ENCODE measurements around the gene AQP12A. TPM values are rescaled to one million over a fixed set of nuclear protein-coding genes. Genes with fewer than 3 reads are reported as not detected.
"Not testable (repeated sequence)": the region's sequence is repeated elsewhere in the genome, so short reads cannot be mapped to it uniquely, and the experiment has no call there.

The AQP12A gene
- total RNA-seq, 1 donor from 2014 or later: not detected

GRCh38 chr2:240648155-240648649 lies 43.5 kb upstream of the AQP12A start:
- DNase-seq (ENCODE audit: low spot score): no peak
- Mint-ChIP-seq H3K4me1 (ENCODE audit: low read depth) (peaks cover 5% of the 10 kb centered on the region), H3K4me3 (ENCODE audit: low read depth) (no peak overlapping the region), H3K36me3 (ENCODE audit: low read depth) (no peaks in the 10 kb centered on the region), H3K27me3 (ENCODE audit: low read depth) (peaks cover 25% of the 10 kb centered on the region), H3K9me3 (no peaks in the 10 kb centered on the region), H3K27ac (no peak overlapping the region)
- intact Hi-C loops (cut with micrococcal nuclease): no loop called here

GRCh38 chr2:240648650-240649275 lies 42.9 kb upstream of the AQP12A start:
- peaks cover 5% of the 10 kb centered on the region for H3K4me1 Mint-ChIP-seq (ENCODE audit: low read depth)
- H3K4me3 Mint-ChIP-seq (ENCODE audit: low read depth): no peak overlapping the region
- H3K27me3 Mint-ChIP-seq (ENCODE audit: low read depth): peaks cover 25% of the 10 kb centered on the region
- DNase-seq (ENCODE audit: low spot score): no peak
- H3K9me3 Mint-ChIP-seq: no peaks in the 10 kb centered on the region
- intact Hi-C loops (cut with micrococcal nuclease): no loop called here
- no peaks in the 10 kb centered on the region for H3K36me3 Mint-ChIP-seq (ENCODE audit: low read depth)
- no peak overlapping the region for H3K27ac Mint-ChIP-seq

- Mint-ChIP-seq H3K4me3 (ENCODE audit: low read depth) (no peak overlapping the region), H3K27me3 (ENCODE audit: low read depth) (peaks cover 27% of the 10 kb centered on the region), H3K27ac (no peak overlapping the region), H3K36me3 (ENCODE audit: low read depth) (no peaks in the 10 kb centered on the region), H3K4me1 (ENCODE audit: low read depth) (peaks cover 5% of the 10 kb centered on the region), H3K9me3 (no peaks in the 10 kb centered on the region)
- no peak for DNase-seq (ENCODE audit: low spot score)
- intact Hi-C loops (cut with micrococcal nuclease): no loop called here
Measured at GRCh38 chr2:240649331-240649730, 42.3 kb upstream of the AQP12A start.

- Mint-ChIP-seq H3K27me3 (ENCODE audit: low read depth) (peaks cover 37% of the 10 kb centered on the region), H3K4me3 (ENCODE audit: low read depth) (no peak overlapping the region), H3K9me3 (no peaks in the 10 kb centered on the region), H3K27ac (no peak overlapping the region), H3K4me1 (ENCODE audit: low read depth) (peaks cover 9% of the 10 kb centered on the region), H3K36me3 (ENCODE audit: low read depth) (no peaks in the 10 kb centered on the region)
- intact Hi-C loops (cut with micrococcal nuclease): no loop called here
- no peak for DNase-seq (ENCODE audit: low spot score)
Measured at GRCh38 chr2:240650254-240650965, 41.3 kb upstream of the AQP12A start.

- H3K4me1 Mint-ChIP-seq (ENCODE audit: low read depth): peaks cover 11% of the 10 kb centered on the region
- H3K27ac Mint-ChIP-seq: no peak overlapping the region
- H3K4me3 Mint-ChIP-seq (ENCODE audit: low read depth): no peak overlapping the region
- H3K9me3 Mint-ChIP-seq: no peaks in the 10 kb centered on the region
- peaks cover 38% of the 10 kb centered on the region for H3K27me3 Mint-ChIP-seq (ENCODE audit: low read depth)
- no peak for DNase-seq (ENCODE audit: low spot score)
- H3K36me3 Mint-ChIP-seq (ENCODE audit: low read depth): no peaks in the 10 kb centered on the region
- intact Hi-C loops (cut with micrococcal nuclease): no loop called here
Measured at GRCh38 chr2:240651185-240651584, 40.5 kb upstream of the AQP12A start.

- Mint-ChIP-seq H3K4me1 (ENCODE audit: low read depth) (peaks cover 10% of the 10 kb centered on the region), H3K4me3 (ENCODE audit: low read depth) (no peak overlapping the region), H3K36me3 (ENCODE audit: low read depth) (no peaks in the 10 kb centered on the region), H3K27me3 (ENCODE audit: low read depth) (peaks cover 49% of the 10 kb centered on the region), H3K9me3 (no peaks in the 10 kb centered on the region), H3K27ac (no peak overlapping the region)
- intact Hi-C loops (cut with micrococcal nuclease): no loop called here
- DNase-seq (ENCODE audit: low spot score): no peak
Measured at GRCh38 chr2:240655931-240656886, 35.5 kb upstream of the AQP12A start.

GRCh38 chr2:240659883-240660282 lies 31.8 kb upstream of the AQP12A start:
- DNase-seq (ENCODE audit: low spot score); H3K9me3 Mint-ChIP-seq; H3K4me1 Mint-ChIP-seq (ENCODE audit: low read depth); H3K27ac Mint-ChIP-seq; intact Hi-C loops (cut with micrococcal nuclease); H3K36me3 Mint-ChIP-seq (ENCODE audit: low read depth); H3K4me3 Mint-ChIP-seq (ENCODE audit: low read depth): not testable (repeated sequence)
- peaks cover 46% of the 10 kb centered on the region for H3K27me3 Mint-ChIP-seq (ENCODE audit: low read depth)

- Mint-ChIP-seq H3K36me3 (ENCODE audit: low read depth) (no peaks in the 10 kb centered on the region), H3K9me3 (peaks cover 9% of the 10 kb centered on the region), H3K4me1 (ENCODE audit: low read depth) (no peaks in the 10 kb centered on the region), H3K27ac (no peak overlapping the region), H3K4me3 (ENCODE audit: low read depth) (no peak overlapping the region), H3K27me3 (ENCODE audit: low read depth) (peaks cover 54% of the 10 kb centered on the region)
- no peak for DNase-seq (ENCODE audit: low spot score)
- intact Hi-C loops (cut with micrococcal nuclease): no loop called here
Measured at GRCh38 chr2:240662681-240663080, 29.0 kb upstream of the AQP12A start.

- Mint-ChIP-seq H3K27ac (no peak overlapping the region), H3K4me3 (ENCODE audit: low read depth) (no peak overlapping the region), H3K4me1 (ENCODE audit: low read depth) (no peaks in the 10 kb centered on the region), H3K36me3 (ENCODE audit: low read depth) (no peaks in the 10 kb centered on the region), H3K27me3 (ENCODE audit: low read depth) (peaks cover 58% of the 10 kb centered on the region), H3K9me3 (peaks cover 9% of the 10 kb centered on the region)
- intact Hi-C loops (cut with micrococcal nuclease): no loop called here
- no peak for DNase-seq (ENCODE audit: low spot score)
Measured at GRCh38 chr2:240663546-240664190, 28.0 kb upstream of the AQP12A start.

- Mint-ChIP-seq H3K9me3 (peaks cover 9% of the 10 kb centered on the region), H3K4me3 (ENCODE audit: low read depth) (no peak overlapping the region), H3K36me3 (ENCODE audit: low read depth) (no peaks in the 10 kb centered on the region), H3K4me1 (ENCODE audit: low read depth) (no peaks in the 10 kb centered on the region), H3K27me3 (ENCODE audit: low read depth) (peaks cover 51% of the 10 kb centered on the region), H3K27ac (no peak overlapping the region)
- intact Hi-C loops (cut with micrococcal nuclease): no loop called here
- no peak for DNase-seq (ENCODE audit: low spot score)
Measured at GRCh38 chr2:240664622-240665021, 27.0 kb upstream of the AQP12A start.

- H3K27me3 Mint-ChIP-seq (ENCODE audit: low read depth): peaks cover 60% of the 10 kb centered on the region
- intact Hi-C loops (cut with micrococcal nuclease): no loop called here
- no peaks in the 10 kb centered on the region for H3K9me3 Mint-ChIP-seq
Measured at GRCh38 chr2:240670402-240670801, 21.3 kb upstream of the AQP12A start.

GRCh38 chr2:240670950-240671349 lies 20.7 kb upstream of the AQP12A start:
- no peak for DNase-seq (ENCODE audit: low spot score)
- Mint-ChIP-seq H3K27me3 (ENCODE audit: low read depth) (peaks cover 56% of the 10 kb centered on the region), H3K27ac (no peak overlapping the region), H3K4me1 (ENCODE audit: low read depth) (no peaks in the 10 kb centered on the region), H3K36me3 (ENCODE audit: low read depth) (no peaks in the 10 kb centered on the region), H3K9me3 (no peaks in the 10 kb centered on the region), H3K4me3 (ENCODE audit: low read depth) (no peak overlapping the region)
- intact Hi-C loops (cut with micrococcal nuclease): no loop called here

More at GRCh38 chr2:240670402-240670801, 21.3 kb upstream of the AQP12A start:
- H3K4me1 Mint-ChIP-seq (ENCODE audit: low read depth): no peaks in the 10 kb centered on the region
- DNase-seq (ENCODE audit: low spot score): no peak
- H3K27ac Mint-ChIP-seq: no peak overlapping the region
- no peaks in the 10 kb centered on the region for H3K36me3 Mint-ChIP-seq (ENCODE audit: low read depth)
- H3K4me3 Mint-ChIP-seq (ENCODE audit: low read depth): no peak overlapping the region

Measured in activated T-helper 2 cell treated with anti-CD3 and anti-CD28 coated beads, Interferon-gamma antibody, Interleukin-2, Interleukin-4, amounts not matched to agents 10 μg/mL and 5 μg/mL and 100 μg/mL, durations not matched to agents 14 hours and 24 hours and 36 hours (primary cell).